Stimulated activated CD8-positive, alpha-beta memory T cell treated with anti-CD3 and anti-CD28 coated beads, Interleukin-4, amount 100 ng/mL, for 48 hours (primary cell): Measurements from ENCODE around the gene PTPRN2.
"Not testable (repeated sequence)": the region's sequence is repeated elsewhere in the genome, so short reads cannot be mapped to it uniquely, and the experiment has no call there.

Source experiments
- DNase-seq: peaks from one replicate; pipeline ENCODE4 v3.0.0-alpha.2; 2020

PTPRN2 gene

GRCh38 chr7:157671358-157672255 is 916.0 kb downstream of the PTPRN2 start:
- DNase-seq, result no peak

GRCh38 chr7:157670490-157671357 is 916.9 kb downstream of the PTPRN2 start:
- no peak for DNase-seq

- DNase-seq, result no peak
These were observed 917.8 kb downstream of the PTPRN2 start for GRCh38 chr7:157669768-157670351.

- DNase-seq, result no peak
These were observed 918.5 kb downstream of the PTPRN2 start for GRCh38 chr7:157668884-157669767.

GRCh38 chr7:157668221-157668883 is 919.3 kb downstream of the PTPRN2 start:
- DNase-seq, result no peak

GRCh38 chr7:157667731-157668130 is 919.9 kb downstream of the PTPRN2 start:
- no peak for DNase-seq

GRCh38 chr7:157667261-157667660 is 920.4 kb downstream of the PTPRN2 start:
- no peak for DNase-seq

GRCh38 chr7:157666530-157667040 is 921.0 kb downstream of the PTPRN2 start:
- DNase-seq, result no peak

GRCh38 chr7:157665634-157665988 is 922.0 kb downstream of the PTPRN2 start:
- DNase-seq, result not testable (repeated sequence)

- DNase-seq, result no peak
These were observed 922.6 kb downstream of the PTPRN2 start for GRCh38 chr7:157664871-157665633.

- no peak for DNase-seq
These were observed 923.6 kb downstream of the PTPRN2 start for GRCh38 chr7:157664034-157664433.

- no peak for DNase-seq
These were observed 924.5 kb downstream of the PTPRN2 start for GRCh38 chr7:157662981-157663716.

- no peak for DNase-seq
These were observed 925.4 kb downstream of the PTPRN2 start for GRCh38 chr7:157662110-157662791.

GRCh38 chr7:157661611-157661975 is 926.0 kb downstream of the PTPRN2 start:
- no peak for DNase-seq

- DNase-seq, result no peak
These were observed 926.5 kb downstream of the PTPRN2 start for GRCh38 chr7:157660971-157661610.

GRCh38 chr7:157658851-157659412 is 928.7 kb downstream of the PTPRN2 start:
- DNase-seq, result no peak

GRCh38 chr7:157657741-157658740 is 929.6 kb downstream of the PTPRN2 start:
- no peak for DNase-seq
